ENCODE measurements around the gene GGT5. TPM values are rescaled to one million over a fixed set of nuclear protein-coding genes. Genes with fewer than 3 reads are reported as not detected.

GGT5 gene
- total and polyA plus RNA-seq, 2 of the 13 experiments (the other 11 are each of a cell fraction or from before 2014, with no cell fraction given) = 0.69 to 3.1 TPM

GRCh38 chr22:24247564-24248344, 2.9 kb upstream of the GGT5 start (continued):
- no peak for TF ChIP-seq ZNF646 (CRISPR knock-in tag; IDR thresholded peaks at IDR 0.05)
- TF ChIP-seq ZFP36L1 (CRISPR knock-in tag; IDR thresholded peaks at IDR 0.05) = no peak
- TF ChIP-seq, protein P1, sequence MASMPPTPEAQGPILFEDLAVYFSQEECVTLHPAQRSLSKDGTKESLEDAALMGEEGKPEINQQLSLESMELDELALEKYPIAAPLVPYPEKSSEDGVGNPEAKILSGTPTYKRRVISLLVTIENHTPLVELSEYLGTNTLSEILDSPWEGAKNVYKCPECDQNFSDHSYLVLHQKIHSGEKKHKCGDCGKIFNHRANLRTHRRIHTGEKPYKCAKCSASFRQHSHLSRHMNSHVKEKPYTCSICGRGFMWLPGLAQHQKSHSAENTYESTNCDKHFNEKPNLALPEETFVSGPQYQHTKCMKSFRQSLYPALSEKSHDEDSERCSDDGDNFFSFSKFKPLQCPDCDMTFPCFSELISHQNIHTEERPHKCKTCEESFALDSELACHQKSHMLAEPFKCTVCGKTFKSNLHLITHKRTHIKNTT (CRISPR knock-in tag; IDR thresholded peaks at IDR 0.05) = no peak
- TF ChIP-seq HCFC1 (IDR thresholded peaks at IDR 0.05; ENCODE audit: low read depth, low read length) = no peak
- TF ChIP-seq HNF4G (IDR thresholded peaks at IDR 0.05; ENCODE audit: borderline replicate concordance, low read depth, low read length) = no peak
- no peak for TF ChIP-seq HNF4G (CRISPR knock-in tag; IDR thresholded peaks at IDR 0.05; ENCODE audit: borderline replicate concordance, low read depth)
- TF ChIP-seq PPARG (CRISPR knock-in tag; conservative IDR thresholded peaks at IDR 0.05) = no peak
- no peak for TF ChIP-seq ZNF3 (CRISPR knock-in tag; IDR thresholded peaks at IDR 0.05)
- TF ChIP-seq, protein P2, sequence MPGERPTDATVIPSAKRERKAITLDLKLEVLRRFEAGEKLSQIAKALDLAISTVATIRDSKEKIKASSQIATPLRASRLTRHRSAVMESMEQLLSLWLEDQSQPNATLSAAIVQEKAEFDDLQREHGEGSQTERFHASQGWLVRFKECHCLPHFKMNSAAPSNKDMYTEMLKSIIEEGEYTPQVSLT (CRISPR knock-in tag; IDR thresholded peaks at IDR 0.05; ENCODE audit: borderline replicate concordance, low read depth) = no peak
- TF ChIP-seq, protein P3, sequence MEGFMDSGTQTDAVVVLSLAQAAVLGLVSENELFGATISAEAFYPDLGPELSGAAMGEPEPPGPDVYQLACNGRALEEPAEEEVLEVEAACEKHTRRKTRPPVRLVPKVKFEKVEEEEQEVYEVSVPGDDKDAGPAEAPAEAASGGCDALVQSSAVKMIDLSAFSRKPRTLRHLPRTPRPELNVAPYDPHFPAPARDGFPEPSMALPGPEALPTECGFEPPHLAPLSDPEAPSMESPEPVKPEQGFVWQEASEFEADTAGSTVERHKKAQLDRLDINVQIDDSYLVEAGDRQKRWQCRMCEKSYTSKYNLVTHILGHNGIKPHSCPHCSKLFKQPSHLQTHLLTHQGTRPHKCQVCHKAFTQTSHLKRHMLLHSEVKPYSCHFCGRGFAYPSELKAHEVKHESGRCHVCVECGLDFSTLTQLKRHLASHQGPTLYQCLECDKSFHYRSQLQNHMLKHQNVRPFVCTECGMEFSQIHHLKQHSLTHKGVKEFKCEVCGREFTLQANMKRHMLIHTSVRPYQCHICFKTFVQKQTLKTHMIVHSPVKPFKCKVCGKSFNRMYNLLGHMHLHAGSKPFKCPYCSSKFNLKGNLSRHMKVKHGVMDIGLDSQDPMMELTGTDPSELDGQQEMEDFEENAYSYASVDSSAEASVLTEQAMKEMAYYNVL (CRISPR knock-in tag; IDR thresholded peaks at IDR 0.05; ENCODE audit: borderline replicate concordance) = no peak
- TF ChIP-seq ZNF232 (CRISPR knock-in tag; IDR thresholded peaks at IDR 0.05; ENCODE audit: borderline replicate concordance) = no peak
- TF ChIP-seq ZNF781 (CRISPR knock-in tag; IDR thresholded peaks at IDR 0.05; ENCODE audit: borderline replicate concordance, not compliant biosample characterization) = no peak
- TF ChIP-seq POLR2AphosphoS2 (IDR thresholded peaks at IDR 0.05; ENCODE audit: low read depth, low read length) = no peak
- TF ChIP-seq TCF7 (IDR thresholded peaks at IDR 0.05; ENCODE audit: low read depth) = no peak
- no peak for TF ChIP-seq SIX1 (CRISPR knock-in tag; IDR thresholded peaks at IDR 0.05; ENCODE audit: borderline replicate concordance)
- peak; percentile 36; the same call in 1 of the 2 replicates for TF ChIP-seq KAT8 (CRISPR knock-in tag; IDR thresholded peaks at IDR 0.05)
- TF ChIP-seq ZEB1 (IDR thresholded peaks at IDR 0.05; ENCODE audit: insufficient replicate concordance, low read depth) = no peak
- 0 out of 4 replicates have a peak, but pooled peaks of 1 of the 2 experiments have one; percentile 37 for TF ChIP-seq KLF16 (CRISPR knock-in tag; IDR thresholded peaks at IDR 0.05)
- TF ChIP-seq ARNT2 (CRISPR knock-in tag; IDR thresholded peaks at IDR 0.05; ENCODE audit: low read depth) = 0 out of 2 replicates have a peak, but pooled peaks have one; percentile 39
- no peak for TF ChIP-seq ZNF30 (CRISPR knock-in tag; IDR thresholded peaks at IDR 0.05)

Measured in HepG2 (cell line).